HCT116 (cell line): ENCODE measurements around the gene CRY2.

ENCODE experiments used
- CTCF ChIP-seq, 3 experiments: fragments of 200-600 bp in 1 of 3; sonication (generic) in 1 of 3; IDR thresholded peaks in 2 of 3; conservative IDR thresholded peaks in 1 of 3; 2 replicates each; pipeline ENCODE4 v1.5.1; 2012 to 2017; ENCODE audit warnings: low read depth in 2 of 3, low read length in 2 of 3, antibody characterized with exemption in 1 of 3, borderline replicate concordance in 1 of 3, control low read depth in 1 of 3, mild to moderate bottlenecking in 1 of 3, mixed read lengths in 1 of 3, mixed run types in 1 of 3, moderate library complexity in 1 of 3; ENCODE audit not compliant: insufficient read depth in 1 of 3
- EZH2 ChIP-seq: fragments of 200-600 bp; sonication (generic); IDR thresholded peaks from 2 replicates; pipeline ENCODE4 v1.6.1; 2017; ENCODE audit warnings: antibody characterized with exemption, mixed run types
- EZH2phosphoT487 ChIP-seq: fragments of 200-600 bp; IDR thresholded peaks from 2 replicates; pipeline ENCODE4 v1.6.1; 2018; ENCODE audit warnings: antibody characterized with exemption, borderline replicate concordance
- JUND ChIP-seq: IDR thresholded peaks from 2 replicates; pipeline ENCODE4 v1.6.1; 2012
- POLR2A ChIP-seq: IDR thresholded peaks from 2 replicates; pipeline ENCODE4 v1.7.0; 2011; ENCODE audit warnings: borderline replicate concordance; ENCODE audit not compliant: insufficient read depth, insufficient read length; ENCODE audit errors: extremely low read depth
- POLR2AphosphoS5 ChIP-seq: IDR thresholded peaks from 2 replicates; pipeline ENCODE4 v1.6.1; 2011; ENCODE audit warnings: mild to moderate bottlenecking, low read depth, low read length, moderate library complexity
- RAD21 ChIP-seq: IDR thresholded peaks from 2 replicates; pipeline ENCODE4 v1.6.1; 2012; ENCODE audit warnings: low read depth, mild to moderate bottlenecking
- REST ChIP-seq: IDR thresholded peaks from 2 replicates; pipeline ENCODE4 v1.6.1; 2012; ENCODE audit warnings: low read depth
- SIN3A ChIP-seq: IDR thresholded peaks from 2 replicates; pipeline ENCODE4 v1.6.1; 2012; ENCODE audit warnings: low read depth
- YY1 ChIP-seq: IDR thresholded peaks from 2 replicates; pipeline ENCODE4 v1.6.1; 2011; ENCODE audit warnings: low read length, low read depth, moderate library complexity, mild to moderate bottlenecking; ENCODE audit not compliant: insufficient replicate concordance; ENCODE audit errors: extremely low read depth
- ZBTB33 ChIP-seq: IDR thresholded peaks from 2 replicates; pipeline ENCODE4 v1.6.1; 2011; ENCODE audit warnings: mild to moderate bottlenecking, low read length, moderate library complexity; ENCODE audit not compliant: insufficient replicate concordance; ENCODE audit errors: extremely low read depth
- ZNF274 ChIP-seq: fragments of 200-500 bp; sonication (Bioruptor generic); IDR thresholded peaks from 2 replicates; pipeline ENCODE4 v1.6.1; 2014; ENCODE audit warnings: mild to moderate bottlenecking, low read depth, low read length, inconsistent platforms

GRCh38 chr11:45805305-45806071 lies 41.8 kb upstream of the CRY2 start:
- no peak for TF ChIP-seq CTCF (IDR thresholded peaks at IDR 0.05 in 2 of 3, conservative IDR thresholded peaks at IDR 0.05 in 1 of 3; ENCODE audit: borderline replicate concordance in 1 of 3, insufficient read depth in 1 of 3, low read depth in 2 of 3, low read length in 2 of 3)
- TF ChIP-seq POLR2AphosphoS5: no peak
- TF ChIP-seq POLR2A: no peak
- no peak for TF ChIP-seq EZH2
- TF ChIP-seq ZNF274: no peak
- TF ChIP-seq SIN3A: no peak
- TF ChIP-seq YY1: no peak
- no peak for TF ChIP-seq REST
- no peak for TF ChIP-seq RAD21
- TF ChIP-seq ZBTB33: no peak
- TF ChIP-seq JUND: no peak
- no peak for TF ChIP-seq EZH2phosphoT487
